ENCODE results near the gene FXYD3. TPM values are rescaled to one million over a fixed set of nuclear protein-coding genes. Genes with fewer than 3 reads are reported as not detected.
A peak's percentile ranks its signal among the peaks of the same experiment; 100 is the strongest.

FXYD3 gene
- total and polyA plus RNA-seq, 2 of the 13 experiments (the other 11 are each of a cell fraction or from before 2014, with no cell fraction given), result 4.9 TPM; not detected in 1

GRCh38 chr19:35066691-35067563, 48.7 kb upstream of the FXYD3 start (continued):
- TF ChIP-seq, protein P1, sequence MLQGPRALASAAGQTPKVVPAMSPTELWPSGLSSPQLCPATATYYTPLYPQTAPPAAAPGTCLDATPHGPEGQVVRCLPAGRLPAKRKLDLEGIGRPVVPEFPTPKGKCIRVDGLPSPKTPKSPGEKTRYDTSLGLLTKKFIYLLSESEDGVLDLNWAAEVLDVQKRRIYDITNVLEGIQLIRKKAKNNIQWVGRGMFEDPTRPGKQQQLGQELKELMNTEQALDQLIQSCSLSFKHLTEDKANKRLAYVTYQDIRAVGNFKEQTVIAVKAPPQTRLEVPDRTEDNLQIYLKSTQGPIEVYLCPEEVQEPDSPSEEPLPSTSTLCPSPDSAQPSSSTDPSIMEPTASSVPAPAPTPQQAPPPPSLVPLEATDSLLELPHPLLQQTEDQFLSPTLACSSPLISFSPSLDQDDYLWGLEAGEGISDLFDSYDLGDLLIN (CRISPR knock-in tag; IDR thresholded peaks at IDR 0.05; ENCODE audit: borderline replicate concordance), result no peak
- TF ChIP-seq ZNF430 (CRISPR knock-in tag; IDR thresholded peaks at IDR 0.05) (no peak), SIX4 (CRISPR knock-in tag; IDR thresholded peaks at IDR 0.05) (no peak), CHCHD3 (CRISPR knock-in tag; IDR thresholded peaks at IDR 0.05) (no peak)
- TF ChIP-seq, protein P2, sequence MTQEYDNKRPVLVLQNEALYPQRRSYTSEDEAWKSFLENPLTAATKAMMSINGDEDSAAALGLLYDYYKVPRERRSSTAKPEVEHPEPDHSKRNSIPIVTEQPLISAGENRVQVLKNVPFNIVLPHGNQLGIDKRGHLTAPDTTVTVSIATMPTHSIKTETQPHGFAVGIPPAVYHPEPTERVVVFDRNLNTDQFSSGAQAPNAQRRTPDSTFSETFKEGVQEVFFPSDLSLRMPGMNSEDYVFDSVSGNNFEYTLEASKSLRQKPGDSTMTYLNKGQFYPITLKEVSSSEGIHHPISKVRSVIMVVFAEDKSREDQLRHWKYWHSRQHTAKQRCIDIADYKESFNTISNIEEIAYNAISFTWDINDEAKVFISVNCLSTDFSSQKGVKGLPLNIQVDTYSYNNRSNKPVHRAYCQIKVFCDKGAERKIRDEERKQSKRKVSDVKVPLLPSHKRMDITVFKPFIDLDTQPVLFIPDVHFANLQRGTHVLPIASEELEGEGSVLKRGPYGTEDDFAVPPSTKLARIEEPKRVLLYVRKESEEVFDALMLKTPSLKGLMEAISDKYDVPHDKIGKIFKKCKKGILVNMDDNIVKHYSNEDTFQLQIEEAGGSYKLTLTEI (CRISPR knock-in tag; conservative IDR thresholded peaks at IDR 0.05), result no peak

GRCh38 chr19:35068941-35069634, 46.5 kb upstream of the FXYD3 start:
- ChIA-PET CTCF (ENCODE audit: low intra/inter-chr PET ratio, low total read pairs) (no interaction called here), POLR2A (interaction anchor here (1.0 kb wide), 1 partner anchor 12 kb away, joined by 3 read pairs; no protein-coding TSS in a partner anchor)
- no peaks in the 10 kb centered on the region for H3K36me3 ChIP-seq (replicated peaks in 1 of 2; ENCODE audit: control insufficient read depth in 1 of 2, insufficient read depth in 2 of 2, low read length in 2 of 2)
- ATAC-seq, result no peak
- H4K20me1 ChIP-seq (ENCODE audit: insufficient read depth, low read length), result no peaks in the 10 kb centered on the region
- no peak overlapping the region for H3K9ac ChIP-seq (ENCODE audit: insufficient read depth, low read depth, low read length)
- 41% methylated on average over 10 of the region's 10 CpGs for WGBS (ENCODE audit: low lambda C conversion rate)
- H3K27me3 ChIP-seq (ENCODE audit: control insufficient read depth in 1 of 2, insufficient read depth in 2 of 2, low read length in 2 of 2), result peaks cover 0 to 9% of the 10 kb centered on the region in 2 experiments; a peak in 3 of 5 replicates
- H3K4me1 ChIP-seq (ENCODE audit: insufficient read depth, low read length), result peaks cover 19% of the 10 kb centered on the region
- peak overlapping the region; percentile 62; the same call in 1 of the 2 replicates for H3K4me2 ChIP-seq (ENCODE audit: low read depth, low read length)
- FAIRE-seq, result no peak
- no peaks in the 10 kb centered on the region for H3K79me2 ChIP-seq (ENCODE audit: insufficient read depth, low read length)
- no peak overlapping the region for H3K4me3 ChIP-seq (replicated peaks in 1 of 3; ENCODE audit: insufficient read depth in 1 of 3, low read depth in 2 of 3, low read length in 3 of 3)
- BruUV-seq (replicated peaks), result no TSS peak
- in situ Hi-C loops (cut with HindIII; ENCODE audit: extremely low pct_ligation_motif_present, low pct_unique_long_range_greater_than_20kb) (loop anchor here (5.0 kb wide), 1 partner anchor 68 kb away; the partner anchor contains the start of genes FXYD1 and LGI4), intact Hi-C loops (cut with micrococcal nuclease; ENCODE audit: unreplicated experiment) (no loop called here)
- H2AFZ ChIP-seq (ENCODE audit: low read length), result no peak overlapping the region
- no peak for DNase-seq (ENCODE audit: low spot score)
- peaks cover 11% of the 10 kb centered on the region for H3K9me3 ChIP-seq (ENCODE audit: low read length)
- no peak overlapping the region for H3K27ac ChIP-seq (ENCODE audit: extremely low read length, insufficient read depth, low read length)
- no peak for TF ChIP-seq GTF2F1 (IDR thresholded peaks at IDR 0.05; ENCODE audit: low read length)
- TF ChIP-seq, protein P3, sequence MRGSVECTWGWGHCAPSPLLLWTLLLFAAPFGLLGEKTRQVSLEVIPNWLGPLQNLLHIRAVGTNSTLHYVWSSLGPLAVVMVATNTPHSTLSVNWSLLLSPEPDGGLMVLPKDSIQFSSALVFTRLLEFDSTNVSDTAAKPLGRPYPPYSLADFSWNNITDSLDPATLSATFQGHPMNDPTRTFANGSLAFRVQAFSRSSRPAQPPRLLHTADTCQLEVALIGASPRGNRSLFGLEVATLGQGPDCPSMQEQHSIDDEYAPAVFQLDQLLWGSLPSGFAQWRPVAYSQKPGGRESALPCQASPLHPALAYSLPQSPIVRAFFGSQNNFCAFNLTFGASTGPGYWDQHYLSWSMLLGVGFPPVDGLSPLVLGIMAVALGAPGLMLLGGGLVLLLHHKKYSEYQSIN (CRISPR knock-in tag; IDR thresholded peaks at IDR 0.05; ENCODE audit: borderline replicate concordance), result no peak
- no peak for TF ChIP-seq MXI1 (IDR thresholded peaks at IDR 0.05; ENCODE audit: borderline replicate concordance, low read depth, low read length)
- TF ChIP-seq ZNF773 (CRISPR knock-in tag; IDR thresholded peaks at IDR 0.05; ENCODE audit: borderline replicate concordance), result no peak
- TF ChIP-seq ZNF569 (CRISPR knock-in tag; IDR thresholded peaks at IDR 0.05; ENCODE audit: borderline replicate concordance), result no peak
- no peak for TF ChIP-seq KLF15 (CRISPR knock-in tag; IDR thresholded peaks at IDR 0.05; ENCODE audit: borderline replicate concordance)
- no peak for TF ChIP-seq KDM2A (CRISPR knock-in tag; IDR thresholded peaks at IDR 0.05; ENCODE audit: borderline replicate concordance, low read depth)
- TF ChIP-seq ZNF556 (CRISPR knock-in tag; IDR thresholded peaks at IDR 0.05; ENCODE audit: borderline replicate concordance), result no peak
- TF ChIP-seq, protein P4, sequence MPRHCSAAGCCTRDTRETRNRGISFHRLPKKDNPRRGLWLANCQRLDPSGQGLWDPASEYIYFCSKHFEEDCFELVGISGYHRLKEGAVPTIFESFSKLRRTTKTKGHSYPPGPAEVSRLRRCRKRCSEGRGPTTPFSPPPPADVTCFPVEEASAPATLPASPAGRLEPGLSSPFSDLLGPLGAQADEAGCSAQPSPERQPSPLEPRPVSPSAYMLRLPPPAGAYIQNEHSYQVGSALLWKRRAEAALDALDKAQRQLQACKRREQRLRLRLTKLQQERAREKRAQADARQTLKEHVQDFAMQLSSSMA (CRISPR knock-in tag; IDR thresholded peaks at IDR 0.05), result no peak
- TF ChIP-seq NR3C1 (CRISPR knock-in tag; IDR thresholded peaks at IDR 0.05), result no peak
- no peak for TF ChIP-seq ZNF333 (CRISPR knock-in tag; IDR thresholded peaks at IDR 0.05; ENCODE audit: borderline replicate concordance)
